GM21737 (cell line): ENCODE measurements around the gene SMAD4.
A peak's percentile ranks its signal among the peaks of the same experiment; 100 is the strongest.

Source experiments
- ATAC-seq: cut with Tn5 transposase; IDR thresholded peaks from one replicate; pipeline ENCODE4 v1.9.1; 2021; ENCODE audit warnings: mild to moderate bottlenecking, moderate library complexity; ENCODE audit not compliant: unreplicated experiment

Gene SMAD4

DNA sequence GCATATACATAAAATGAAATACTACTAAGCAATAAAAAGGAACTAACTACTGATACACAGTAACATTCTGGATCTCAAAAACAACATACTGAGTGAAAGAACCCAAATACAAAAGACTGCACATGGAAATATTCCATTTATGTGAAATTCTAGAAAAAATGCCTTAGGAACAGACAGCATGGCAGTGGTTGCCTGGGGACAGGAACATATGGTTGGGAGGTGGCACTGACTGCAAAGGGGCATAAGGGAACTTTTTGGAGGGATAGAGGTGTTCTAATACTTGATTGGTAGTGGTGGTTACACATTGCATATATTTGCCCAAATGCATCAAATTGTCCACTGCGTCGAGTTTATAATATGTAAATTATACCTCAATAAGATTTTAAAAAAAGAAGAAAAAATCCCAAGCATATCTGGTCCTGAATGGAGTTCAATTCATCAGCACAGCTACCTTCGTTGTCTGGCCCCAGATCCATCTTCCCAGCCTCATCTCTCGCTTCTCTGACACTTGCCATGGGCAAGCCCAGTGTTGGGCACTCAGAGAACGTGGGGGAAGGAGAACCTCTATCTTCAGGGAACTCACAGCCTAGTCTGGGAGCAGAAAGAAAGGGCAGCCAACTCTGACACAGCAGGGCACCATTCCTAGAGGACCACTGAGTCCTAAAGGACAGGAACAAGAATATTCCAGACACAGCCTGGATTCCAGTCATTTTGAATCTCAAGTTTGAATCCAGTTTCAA is 8.6 kb upstream of the SMAD4 start:
- no peak for ATAC-seq

DNA sequence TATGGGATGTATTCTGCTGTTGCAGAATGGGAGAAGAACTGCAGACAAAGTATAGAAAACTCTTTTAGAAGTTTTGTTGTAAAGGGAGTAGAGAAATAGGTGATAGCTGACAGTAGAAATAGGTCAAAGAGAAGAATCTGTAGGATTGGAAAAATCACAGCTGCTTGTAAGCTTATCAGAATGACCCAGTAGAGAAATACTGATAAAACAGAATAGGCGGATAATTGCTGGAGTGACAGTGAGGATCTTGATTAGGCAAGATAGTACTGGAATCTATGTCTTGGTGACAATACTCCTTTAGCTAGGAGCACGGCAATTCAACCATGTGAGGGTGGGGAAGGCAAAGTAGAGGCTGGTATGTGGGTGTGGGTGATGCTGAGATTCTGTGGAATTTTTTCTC is 4.5 kb upstream of the SMAD4 start:
- ATAC-seq = no peak

DNA sequence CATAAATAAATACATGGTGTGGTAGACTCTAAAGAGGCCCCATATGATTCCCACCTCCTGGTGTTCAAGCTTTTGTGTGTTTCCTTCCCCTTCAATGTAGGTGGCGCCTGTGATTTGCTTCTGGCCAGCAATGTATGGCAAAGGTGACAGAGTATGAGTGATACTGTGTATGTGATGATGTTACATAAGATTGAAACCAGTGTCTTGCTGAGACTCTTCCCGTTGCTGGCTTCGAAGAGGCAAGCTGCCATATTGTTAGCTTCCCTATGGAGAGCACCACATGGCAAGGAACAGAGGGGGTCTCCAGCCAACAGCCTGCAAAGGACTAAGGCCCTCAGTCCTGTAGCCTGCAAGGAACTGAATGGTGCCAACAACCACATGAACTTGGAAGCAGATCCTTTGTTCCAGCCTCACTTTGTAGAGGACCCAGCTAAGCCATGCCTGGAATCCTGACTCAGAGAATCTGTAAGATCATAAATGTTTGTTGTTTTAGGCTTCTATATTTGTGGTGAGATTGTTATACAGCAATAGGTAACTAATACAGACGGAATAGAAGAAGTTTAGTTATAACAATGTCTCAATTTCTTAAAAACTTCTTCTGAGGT is 1.7 kb upstream of the SMAD4 start:
- no peak for ATAC-seq

DNA sequence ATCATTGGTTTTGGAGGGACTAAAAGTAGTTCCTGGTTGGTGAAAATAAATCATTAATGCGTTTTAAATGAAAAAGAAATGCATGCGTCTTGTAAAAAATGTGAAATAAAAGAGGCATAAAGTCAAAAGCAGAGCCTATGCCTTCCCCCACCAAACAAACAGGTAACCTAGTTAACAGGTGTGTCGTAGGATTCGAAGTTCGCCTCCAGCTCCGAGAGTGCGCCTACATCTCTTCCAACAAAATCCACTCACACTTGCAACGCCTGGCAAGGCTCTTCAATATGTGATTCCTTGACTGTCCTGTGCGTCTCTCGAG is 677 bp upstream of the SMAD4 start:
- ATAC-seq = peak; percentile 12

GRCh38 chr18:51030537-51031258 is 685 bp downstream of the SMAD4 start:
- ATAC-seq = peak; percentile 57

- no peak for ATAC-seq
These were observed 2.2 kb downstream of the SMAD4 start for GRCh38 chr18:51032193-51032592.

DNA sequence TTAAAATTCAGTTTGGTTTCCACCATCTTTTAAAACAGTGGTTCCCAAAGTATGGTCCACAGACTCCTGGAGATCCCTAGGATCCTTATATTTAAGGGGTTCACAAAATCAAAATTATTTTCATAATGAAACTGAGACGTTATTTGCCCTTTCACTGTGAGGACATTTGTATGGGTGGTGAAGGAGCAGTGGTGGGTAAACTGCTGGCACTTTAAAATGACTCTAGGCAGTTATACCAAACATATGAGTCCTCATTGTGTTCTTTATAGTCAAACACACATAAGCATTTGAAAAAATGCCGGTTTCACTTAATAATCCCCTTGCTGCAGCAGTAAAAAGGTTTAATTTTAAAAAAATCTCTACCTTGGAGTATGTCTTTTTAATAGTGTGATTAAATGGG is 7.2 kb downstream of the SMAD4 start:
- no peak for ATAC-seq

GRCh38 chr18:51038110-51038509 is 8.1 kb downstream of the SMAD4 start:
- ATAC-seq = no peak

DNA sequence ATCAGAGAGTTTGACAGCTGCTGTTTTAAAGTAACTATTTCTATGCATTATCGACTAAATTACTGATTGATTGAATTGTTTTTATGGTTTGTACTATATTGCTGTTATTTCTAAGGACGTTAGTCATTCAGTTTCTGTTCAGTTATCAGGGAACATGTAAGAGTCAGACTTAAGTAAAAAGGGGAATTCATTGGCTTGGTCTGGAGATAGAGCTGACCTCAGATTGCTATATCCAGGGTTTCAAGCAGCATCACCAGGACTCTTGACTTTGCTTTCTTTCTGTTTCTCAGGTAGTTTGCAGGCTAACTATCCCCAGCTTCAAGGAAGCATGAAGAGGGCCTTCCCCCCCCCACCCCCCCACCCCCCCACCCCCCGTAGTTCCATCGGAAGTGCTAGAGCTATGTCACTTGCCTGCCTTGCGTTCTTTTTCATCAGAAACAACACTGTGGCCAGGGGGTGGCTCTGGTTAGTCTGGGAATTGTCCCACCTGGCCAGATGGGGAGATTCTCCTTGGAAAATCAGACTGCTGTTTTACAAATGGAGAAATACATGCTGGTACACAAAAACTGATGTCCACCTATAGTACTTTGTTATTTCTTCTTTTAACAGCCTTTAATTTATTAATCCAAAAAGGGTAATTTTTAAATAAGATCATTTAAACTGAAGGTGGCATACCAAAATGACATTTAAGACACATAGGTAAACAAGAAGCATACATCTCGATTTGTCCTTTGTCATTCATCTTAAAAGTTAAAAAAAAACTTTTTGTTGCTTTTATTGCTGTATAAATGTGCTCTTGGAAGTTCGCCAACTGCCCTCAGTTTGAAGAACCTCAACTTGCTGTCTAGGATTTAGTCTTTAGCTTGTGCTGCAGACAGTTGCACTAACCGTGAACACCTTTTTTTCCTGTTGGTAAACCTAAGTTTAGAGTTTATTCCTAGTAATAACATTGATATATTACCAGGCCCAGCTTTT is 9.4 kb downstream of the SMAD4 start:
- no peak for ATAC-seq

DNA sequence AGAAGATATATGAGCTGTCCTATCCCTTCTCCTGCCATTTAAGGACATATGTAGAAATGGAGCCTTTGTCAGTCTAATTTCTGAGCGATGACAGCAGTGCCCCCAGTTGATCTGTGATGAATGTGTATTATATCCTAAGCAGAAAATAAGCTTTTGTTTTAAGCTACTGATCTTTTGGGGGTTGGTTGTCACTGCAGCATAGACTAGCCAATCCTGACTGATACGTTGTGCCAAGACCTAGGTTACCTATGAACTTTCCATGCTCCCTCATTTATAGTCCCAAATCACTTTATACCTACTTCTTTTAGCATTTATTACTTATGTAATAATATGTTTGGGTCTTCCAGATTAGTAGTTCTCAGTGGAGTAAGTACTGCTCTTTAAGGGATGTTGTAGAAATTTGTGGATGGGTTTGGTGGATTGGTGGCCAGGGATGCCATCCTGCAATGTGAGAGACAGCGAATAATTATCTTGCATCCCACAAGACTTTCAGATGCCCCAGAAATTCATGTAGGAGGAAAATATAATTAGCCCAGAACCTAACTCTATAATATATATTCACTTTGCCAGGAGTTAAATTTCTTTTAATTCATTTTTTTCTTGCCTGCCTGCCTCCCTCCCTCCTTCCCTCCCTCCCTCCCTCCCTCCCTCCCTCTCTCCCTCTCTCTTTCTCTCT is 11.8 kb downstream of the SMAD4 start:
- ATAC-seq = no peak

DNA sequence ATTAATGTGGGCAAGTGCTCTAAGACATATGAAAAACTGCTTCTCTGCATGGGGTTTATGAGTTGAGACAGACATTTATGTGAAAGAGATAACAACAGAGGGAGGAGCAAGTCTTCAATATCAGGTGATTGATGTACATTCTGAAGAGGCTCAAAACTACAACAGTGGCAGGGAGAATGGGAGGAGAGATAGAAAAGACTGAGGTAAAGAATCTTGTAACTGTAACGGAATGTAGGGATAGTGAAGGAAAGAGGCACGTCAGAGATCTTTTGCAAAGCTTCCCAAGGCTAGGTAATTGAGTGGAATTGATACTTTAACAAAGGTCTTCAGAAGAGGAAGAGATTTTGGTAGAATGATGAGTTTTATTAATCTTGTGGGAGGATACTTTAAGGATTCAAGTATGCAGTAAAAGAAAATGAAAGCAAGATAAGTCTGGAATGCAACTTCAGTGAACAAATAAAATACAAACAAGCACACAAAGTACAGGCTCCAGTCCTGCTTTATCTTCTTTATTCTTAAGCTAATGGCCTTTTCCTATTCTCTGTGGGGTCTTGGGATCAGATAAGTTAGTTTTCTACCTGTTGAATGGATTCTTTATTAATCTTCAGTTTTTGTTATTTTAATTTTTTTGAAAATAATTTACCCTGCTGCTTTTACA is 15.0 kb downstream of the SMAD4 start:
- no peak for ATAC-seq

- ATAC-seq = no peak
These were observed 18.2 kb downstream of the SMAD4 start for GRCh38 chr18:51048190-51048589.

DNA sequence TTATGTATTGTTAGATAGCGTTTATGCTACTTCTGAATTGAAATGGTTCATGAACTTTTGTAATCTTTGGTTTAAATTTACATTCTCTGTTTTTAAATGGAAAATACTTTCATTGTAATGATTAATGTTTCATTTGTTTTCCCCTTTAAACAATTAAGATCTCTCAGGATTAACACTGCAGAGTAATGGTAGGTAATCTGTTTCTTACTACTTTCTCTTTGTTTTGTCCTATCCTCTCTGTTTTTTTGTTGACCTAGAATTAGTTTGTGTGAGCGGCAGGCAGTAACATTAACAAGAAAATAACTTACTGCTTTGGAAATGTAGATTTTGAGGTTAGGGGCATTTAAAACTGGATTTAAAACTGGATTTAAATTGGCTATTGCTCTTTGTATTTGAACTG is 19.1 kb downstream of the SMAD4 start:
- ATAC-seq = no peak

GRCh38 chr18:51051105-51051712 is 21.2 kb downstream of the SMAD4 start:
- peak; percentile 79 for ATAC-seq

GRCh38 chr18:51053814-51054213 is 23.8 kb downstream of the SMAD4 start:
- peak; percentile 61 for ATAC-seq

- ATAC-seq = no peak
These were observed 24.8 kb downstream of the SMAD4 start for GRCh38 chr18:51054764-51055163.

DNA sequence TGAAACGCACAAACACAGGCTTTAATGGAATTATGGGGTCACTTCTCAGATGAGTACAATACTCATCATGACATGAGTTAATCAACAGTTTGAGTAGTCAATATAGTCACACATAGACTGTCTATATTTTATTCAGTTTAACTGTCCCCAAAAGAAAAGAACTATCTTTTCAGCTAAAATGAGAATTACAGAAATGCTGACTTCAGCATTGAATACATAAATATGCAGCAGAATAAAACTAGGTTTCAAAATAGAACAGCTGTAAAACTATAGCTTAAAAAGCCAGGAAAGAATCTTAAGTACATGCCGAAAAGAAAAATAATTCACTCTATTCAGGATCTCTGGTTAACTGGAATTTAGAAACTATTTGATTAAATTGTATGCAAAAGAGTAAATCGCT is 30.0 kb downstream of the SMAD4 start:
- no peak for ATAC-seq

DNA sequence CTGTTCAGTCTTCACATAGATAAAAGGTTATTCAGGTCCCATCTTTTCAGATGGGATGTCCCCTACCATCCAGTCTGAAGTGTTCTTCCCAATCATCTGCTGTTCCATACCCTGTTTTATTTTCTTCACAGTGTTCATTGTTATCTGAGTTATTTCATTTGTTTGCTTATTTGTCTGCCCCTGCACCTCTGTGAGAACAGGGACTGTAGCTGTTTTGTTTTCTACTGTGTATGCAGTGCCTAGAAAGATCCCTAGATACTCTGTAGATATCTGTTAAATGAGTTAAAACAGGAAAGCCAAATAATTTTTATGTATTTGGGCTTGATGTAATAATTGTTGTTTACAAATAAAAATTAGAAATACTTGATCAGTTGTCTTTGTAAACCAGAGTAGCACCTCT is 34.2 kb downstream of the SMAD4 start:
- ATAC-seq = no peak

DNA sequence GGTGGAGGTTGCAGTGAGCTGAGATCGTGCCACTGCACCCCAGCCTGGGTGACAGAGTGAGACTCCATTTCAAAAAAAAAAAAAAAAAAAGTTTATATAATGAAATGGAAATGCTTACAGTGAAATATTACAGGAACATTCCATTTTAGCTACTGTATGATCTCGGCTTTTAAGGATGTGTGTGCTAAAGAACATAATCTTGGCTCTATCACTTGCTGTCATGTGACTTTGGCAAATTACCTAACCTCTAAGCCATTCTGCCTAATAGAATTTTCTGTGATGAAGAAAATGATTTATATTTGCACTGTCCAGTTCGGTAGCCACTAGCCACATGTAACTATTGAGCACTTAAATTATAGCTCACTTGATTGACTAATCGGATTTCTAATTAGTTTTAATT is 36.3 kb downstream of the SMAD4 start:
- no peak for ATAC-seq

DNA sequence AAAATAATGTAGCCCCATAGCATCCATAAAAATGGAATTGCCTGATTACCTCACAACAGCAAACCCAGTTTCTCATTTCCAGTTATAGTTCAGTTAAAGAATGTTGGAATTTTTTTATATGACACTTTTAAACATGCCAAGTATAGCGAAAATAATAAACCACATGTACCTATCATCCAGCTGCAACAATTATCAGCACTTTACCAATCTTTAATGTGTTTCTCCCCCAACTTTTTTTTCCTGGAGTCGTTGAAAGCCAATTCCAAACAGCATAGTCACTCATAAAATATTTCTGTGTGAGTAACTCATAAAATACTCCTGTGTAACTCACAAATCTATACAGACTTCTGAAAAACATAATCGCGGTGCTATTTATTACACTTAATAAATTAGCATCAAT is 38.1 kb downstream of the SMAD4 start:
- ATAC-seq = no peak
